Astrocyte of the spinal cord (primary cell): ENCODE results near the gene COL5A1.

ENCODE experiments used
- DNase-seq: peaks from one replicate; pipeline ENCODE4 v3.0.0; 2011; ENCODE audit warnings: low read depth, low spot score
- H3K4me3 ChIP-seq: 2 replicates; pipeline ENCODE4 v1.5.1; 2011; ENCODE audit warnings: low read depth, mild to moderate bottlenecking, low read length, moderate library complexity
- in situ Hi-C: cut with HindIII; loops from 2 replicates; pipeline ENCODE4 v1.10.0; 2017; ENCODE audit warnings: low sequenced_read_pairs
- TF ChIP-seq, protein P1 (sequence below): IDR thresholded peaks from 2 replicates; pipeline ENCODE4 v1.5.1; 2012; ENCODE audit warnings: low read depth, mild to moderate bottlenecking, low read length, inconsistent platforms

COL5A1 gene

DNA sequence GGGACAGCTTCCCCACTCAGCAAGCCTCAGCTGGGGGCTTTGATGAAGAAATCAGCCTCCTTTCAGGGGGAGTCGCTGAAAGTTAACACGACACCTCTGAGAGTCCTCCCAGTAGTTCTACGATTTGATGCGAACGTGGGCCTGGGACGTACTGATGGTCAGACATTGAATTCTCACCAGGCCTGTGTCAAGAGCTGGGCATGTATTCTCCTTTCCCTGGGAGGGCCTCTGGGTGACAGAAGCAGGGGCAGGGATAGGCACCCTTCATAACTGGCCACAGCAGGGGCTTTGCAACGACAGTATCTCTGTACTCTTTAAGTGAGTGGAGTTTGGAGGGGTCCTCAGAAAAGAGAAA lies 15.6 kb upstream of the COL5A1 start:
- TF ChIP-seq, protein P1, sequence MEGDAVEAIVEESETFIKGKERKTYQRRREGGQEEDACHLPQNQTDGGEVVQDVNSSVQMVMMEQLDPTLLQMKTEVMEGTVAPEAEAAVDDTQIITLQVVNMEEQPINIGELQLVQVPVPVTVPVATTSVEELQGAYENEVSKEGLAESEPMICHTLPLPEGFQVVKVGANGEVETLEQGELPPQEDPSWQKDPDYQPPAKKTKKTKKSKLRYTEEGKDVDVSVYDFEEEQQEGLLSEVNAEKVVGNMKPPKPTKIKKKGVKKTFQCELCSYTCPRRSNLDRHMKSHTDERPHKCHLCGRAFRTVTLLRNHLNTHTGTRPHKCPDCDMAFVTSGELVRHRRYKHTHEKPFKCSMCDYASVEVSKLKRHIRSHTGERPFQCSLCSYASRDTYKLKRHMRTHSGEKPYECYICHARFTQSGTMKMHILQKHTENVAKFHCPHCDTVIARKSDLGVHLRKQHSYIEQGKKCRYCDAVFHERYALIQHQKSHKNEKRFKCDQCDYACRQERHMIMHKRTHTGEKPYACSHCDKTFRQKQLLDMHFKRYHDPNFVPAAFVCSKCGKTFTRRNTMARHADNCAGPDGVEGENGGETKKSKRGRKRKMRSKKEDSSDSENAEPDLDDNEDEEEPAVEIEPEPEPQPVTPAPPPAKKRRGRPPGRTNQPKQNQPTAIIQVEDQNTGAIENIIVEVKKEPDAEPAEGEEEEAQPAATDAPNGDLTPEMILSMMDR: no peak
- no peak overlapping the region for H3K4me3 ChIP-seq
- no peak for DNase-seq
- in situ Hi-C loops: no loop called here

DNA sequence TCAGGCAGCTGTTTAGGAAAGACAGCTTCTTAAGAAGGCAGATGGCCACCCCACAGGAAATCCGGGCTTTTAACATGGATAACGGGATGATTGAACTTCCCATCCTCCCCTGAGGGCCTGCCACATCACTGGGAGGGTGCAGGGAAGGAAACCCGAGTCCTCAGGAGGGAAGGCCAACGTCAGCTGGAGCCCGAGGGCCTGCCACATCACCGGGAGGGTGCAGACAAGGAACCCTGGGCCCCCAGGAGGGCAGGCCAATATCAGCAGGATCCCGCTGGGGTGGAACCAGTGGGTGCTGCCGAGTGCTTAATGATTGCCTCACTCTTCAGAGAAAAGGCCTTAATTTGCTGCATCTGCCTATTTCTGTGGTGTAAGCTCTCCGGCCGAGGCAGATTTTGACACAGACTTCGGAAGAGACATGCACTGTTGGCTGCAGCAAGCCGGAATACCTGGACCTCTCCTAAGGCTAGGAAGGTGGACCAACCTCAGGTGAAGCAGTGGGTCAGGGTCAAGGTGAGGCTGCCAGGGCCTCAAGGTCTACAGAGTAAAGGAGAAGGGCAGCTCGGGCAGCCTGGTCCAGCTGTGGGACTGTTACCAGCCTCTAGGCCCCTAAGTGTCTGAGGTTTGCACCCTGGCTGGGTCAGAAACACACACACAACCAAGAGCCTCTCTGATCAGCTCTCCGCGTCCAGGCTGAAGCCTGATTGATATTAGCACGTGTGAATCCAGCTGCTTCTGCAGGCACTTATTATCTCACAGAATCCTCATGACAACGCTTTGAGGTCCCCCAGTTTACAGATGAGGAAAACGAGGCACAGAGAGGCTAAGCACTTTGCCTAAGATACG lies 14.8 kb upstream of the COL5A1 start:
- no peak overlapping the region for H3K4me3 ChIP-seq
- DNase-seq: peak; percentile 32
- in situ Hi-C loops: no loop called here
- TF ChIP-seq, protein P1: no peak

DNA sequence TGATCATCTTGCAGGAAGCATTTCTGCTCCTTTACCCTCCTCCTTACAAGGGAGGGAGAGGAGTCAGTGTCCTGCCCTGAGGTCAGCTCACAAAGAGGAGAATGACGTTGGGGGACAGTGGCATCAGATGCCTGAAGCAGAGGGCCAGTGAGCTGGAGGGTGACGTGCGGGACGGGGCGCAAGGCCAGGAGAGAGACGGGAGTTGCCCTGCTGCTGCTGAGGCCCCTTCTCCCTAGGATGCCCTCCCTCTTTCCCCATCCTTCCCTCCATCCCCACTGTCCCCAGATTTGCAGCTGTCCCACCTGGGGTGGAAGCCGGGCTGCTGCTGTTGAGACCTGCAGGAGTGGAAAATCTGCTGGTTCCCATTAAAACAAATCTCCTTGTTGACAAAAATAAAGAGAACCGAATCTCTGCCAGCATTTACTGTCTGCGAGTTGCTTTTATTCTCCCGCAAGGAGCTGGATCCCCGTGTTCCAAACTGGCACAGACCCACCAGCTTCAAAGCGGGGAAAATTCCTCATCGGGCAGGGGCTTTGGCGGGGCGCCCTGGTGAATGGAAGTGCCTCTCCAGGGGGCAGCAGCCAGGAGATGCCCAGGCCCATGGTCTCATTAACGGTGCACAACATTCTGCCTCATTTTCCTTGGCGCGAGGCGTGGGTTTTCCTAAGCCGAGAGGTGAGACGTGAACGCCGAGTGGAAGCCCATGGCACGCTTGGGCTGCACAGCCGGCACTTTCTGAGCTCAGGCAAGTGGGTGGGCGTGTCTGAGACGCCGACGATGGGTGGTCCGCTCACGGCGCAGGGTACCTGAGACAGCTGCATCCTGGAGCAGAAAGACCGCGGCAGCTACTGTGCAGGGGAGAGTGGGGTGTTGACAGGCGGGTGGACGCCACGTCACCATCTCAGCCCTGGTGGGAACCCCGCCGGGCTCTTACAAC lies 13.9 kb upstream of the COL5A1 start:
- in situ Hi-C loops: no loop called here
- no peak overlapping the region for H3K4me3 ChIP-seq
- TF ChIP-seq, protein P1: no peak
- no peak for DNase-seq

DNA sequence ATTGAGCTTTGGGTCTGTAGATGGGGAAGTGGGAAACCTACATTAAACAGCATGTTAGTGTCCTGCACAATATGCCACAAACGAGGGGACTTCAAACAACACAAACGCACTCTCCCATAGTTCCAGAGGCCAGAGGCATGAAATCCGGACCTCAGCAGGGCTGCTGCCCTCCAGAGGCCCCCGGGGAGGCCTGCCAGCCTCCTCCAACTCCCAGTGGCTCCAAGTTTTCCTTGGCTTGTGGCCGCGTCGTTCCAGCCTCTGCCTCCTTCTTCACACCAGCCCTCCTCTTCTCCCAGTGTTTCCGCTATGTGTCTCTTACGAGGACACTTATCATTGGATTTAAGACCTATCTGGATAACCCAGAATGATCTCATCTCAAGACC lies 13.3 kb upstream of the COL5A1 start:
- no peak for DNase-seq
- H3K4me3 ChIP-seq: no peak overlapping the region
- in situ Hi-C loops: no loop called here
- TF ChIP-seq, protein P1: no peak

DNA sequence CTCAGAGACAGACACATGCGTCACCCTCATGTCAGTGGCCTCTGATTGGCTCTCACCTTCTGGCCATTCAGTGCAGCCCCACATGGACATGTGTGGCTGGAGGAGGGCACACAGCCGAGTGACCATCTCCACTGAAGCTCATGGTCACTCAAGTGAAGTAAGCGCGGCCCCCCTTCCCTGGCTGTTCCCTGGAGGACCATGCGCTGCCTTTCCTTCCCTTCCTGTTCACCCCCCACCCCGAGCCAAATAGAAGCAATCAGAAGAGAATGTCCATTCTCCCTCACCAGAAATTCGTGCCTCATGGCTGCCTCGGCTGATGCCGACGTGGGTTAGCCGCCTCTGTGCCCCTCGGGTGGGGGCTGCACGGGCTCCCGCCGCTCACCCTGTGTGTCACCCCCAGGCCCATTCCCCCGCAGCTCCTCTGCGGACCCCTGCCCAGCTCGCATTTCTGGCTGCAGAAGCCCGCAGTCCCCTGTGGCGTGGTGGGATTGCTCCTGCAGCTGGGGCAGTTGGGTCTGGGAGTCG lies 12.5 kb upstream of the COL5A1 start:
- TF ChIP-seq, protein P1: no peak

DNA sequence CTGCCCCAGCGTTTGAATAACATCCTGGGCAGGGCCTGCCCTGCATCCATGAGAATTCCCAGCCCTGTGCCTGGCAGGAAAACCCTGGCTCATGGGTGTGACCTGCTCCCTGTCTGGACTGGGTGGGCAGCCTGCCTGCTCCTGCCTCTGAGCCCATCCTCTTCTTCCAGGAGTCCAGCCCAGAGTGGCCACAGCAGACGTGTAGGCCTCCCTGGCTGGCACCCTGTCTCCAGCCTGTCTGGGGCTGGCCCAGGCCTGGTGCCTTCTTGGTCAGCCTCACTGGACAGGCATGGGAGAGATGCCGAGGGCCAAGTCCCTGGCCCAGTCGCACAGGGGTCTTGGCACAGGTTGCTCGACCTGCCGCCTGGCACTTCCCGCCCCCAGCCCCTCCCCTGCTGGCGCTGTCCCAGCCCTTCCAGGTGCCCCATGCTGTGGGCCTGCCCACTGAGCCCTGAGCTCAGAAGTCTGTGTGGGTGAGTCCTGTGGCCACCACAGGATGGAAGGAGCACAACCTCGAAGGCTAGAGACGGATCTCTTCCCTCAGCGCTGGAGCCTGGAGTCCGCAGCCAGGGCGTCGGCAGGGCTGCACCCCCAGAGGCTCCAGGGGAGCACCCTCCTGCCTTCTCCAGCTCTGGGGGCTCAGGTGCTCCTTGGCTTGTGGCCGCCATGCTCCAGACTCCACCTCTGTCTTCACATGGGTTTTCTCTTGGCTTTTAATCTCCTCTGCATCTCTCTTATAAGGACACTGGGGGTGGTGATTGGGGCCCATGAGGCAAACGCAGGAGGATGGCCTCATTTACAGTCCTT lies 11.8 kb upstream of the COL5A1 start:
- in situ Hi-C loops: no loop called here
- TF ChIP-seq, protein P1: no peak
- no peak overlapping the region for H3K4me3 ChIP-seq
- no peak for DNase-seq

More for the DNA sequence above, 12.5 kb upstream of the COL5A1 start:
- DNase-seq: no peak
- in situ Hi-C loops: no loop called here
- no peak overlapping the region for H3K4me3 ChIP-seq
